Measurements from ENCODE around the gene FBXO30.

Gene FBXO30

GRCh38 chr6:145749632-145750031 is 65.0 kb downstream of the FBXO30 start:
- DNase-seq, result no peak

GRCh38 chr6:145745861-145746260 is 68.7 kb downstream of the FBXO30 start:
- DNase-seq, result no peak

- DNase-seq, result no peak
Measured at GRCh38 chr6:145744619-145745018, 70.0 kb downstream of the FBXO30 start.

Data from activated naive CD4-positive, alpha-beta T cell treated with Interleukin-2 at 50 U/mL for 16 hours (primary cell).